Suprapubic skin (tissue), 3 donors: ENCODE measurements around the gene GRID1.

ENCODE experiments used
- CTCF ChIP-seq, 2 donors: fragments of 200-600 bp in 1 of 2; fragments of 450-650 bp in 1 of 2; sonication (generic) in 1 of 2; IDR thresholded peaks; one replicate each; pipeline ENCODE4 v1.5.1; 2016 to 2019; ENCODE audit warnings: antibody characterized with exemption in 2 of 2, mild to moderate bottlenecking in 1 of 2, moderate library complexity in 1 of 2
- EP300 ChIP-seq: sonication (generic); formaldehyde crosslinking; IDR thresholded peaks from one replicate; pipeline ENCODE4 v1.6.1; 2017; ENCODE audit warnings: antibody characterized with exemption
- POLR2A ChIP-seq, 2 donors: fragments of 450-650 bp; IDR thresholded peaks; one replicate each; pipeline ENCODE4 v1.6.1; 2017; ENCODE audit warnings: antibody characterized with exemption in 2 of 2, mild to moderate bottlenecking in 2 of 2, moderate library complexity in 2 of 2

DNA sequence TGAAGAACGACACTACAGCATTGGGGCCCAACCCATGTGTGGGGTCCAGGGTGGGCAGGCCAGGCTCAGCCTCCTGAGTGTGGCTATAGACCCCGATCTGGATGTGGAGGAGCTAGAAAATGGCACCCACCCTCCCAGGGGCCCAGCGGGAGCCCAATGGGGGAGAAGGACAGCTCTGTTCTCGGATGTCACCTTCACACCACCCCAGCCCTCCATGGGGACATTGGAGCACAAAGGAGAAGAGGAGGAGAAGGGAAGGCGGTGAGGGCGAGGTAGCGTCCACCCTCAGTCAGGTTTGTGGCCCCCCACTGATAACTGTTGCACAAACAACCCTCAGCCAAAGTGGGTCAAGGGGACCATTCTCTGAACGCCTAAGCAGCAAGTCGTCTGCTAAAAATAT is 509.3 kb downstream of the GRID1 start:
- TF ChIP-seq CTCF (IDR thresholded peaks at IDR 0.05) = no peak
- no peak for TF ChIP-seq POLR2A (IDR thresholded peaks at IDR 0.05)
- no peak for TF ChIP-seq EP300
